ENCODE data around the gene STOML1.

Gene STOML1

DNA sequence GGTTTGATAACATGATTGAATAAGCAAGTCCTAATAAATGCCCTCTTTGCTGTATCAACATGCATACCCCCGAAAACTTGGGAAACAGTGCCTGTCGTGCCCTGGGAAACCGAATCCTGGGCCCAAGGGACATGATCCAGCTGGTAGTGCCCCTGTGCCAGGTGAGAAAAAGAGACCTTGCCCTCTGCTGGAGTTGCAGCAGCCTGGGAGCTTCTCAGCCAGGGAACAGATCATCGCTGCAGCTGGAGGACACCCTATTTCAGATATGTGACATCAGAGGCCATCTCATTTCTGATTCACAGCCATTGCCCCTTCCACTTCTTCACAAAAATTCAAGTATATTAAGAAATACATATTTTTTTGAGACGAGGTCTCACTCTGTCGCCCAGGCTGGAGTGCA, 32.3 kb downstream of the STOML1 start:
- DNase-seq = no peak

DNA sequence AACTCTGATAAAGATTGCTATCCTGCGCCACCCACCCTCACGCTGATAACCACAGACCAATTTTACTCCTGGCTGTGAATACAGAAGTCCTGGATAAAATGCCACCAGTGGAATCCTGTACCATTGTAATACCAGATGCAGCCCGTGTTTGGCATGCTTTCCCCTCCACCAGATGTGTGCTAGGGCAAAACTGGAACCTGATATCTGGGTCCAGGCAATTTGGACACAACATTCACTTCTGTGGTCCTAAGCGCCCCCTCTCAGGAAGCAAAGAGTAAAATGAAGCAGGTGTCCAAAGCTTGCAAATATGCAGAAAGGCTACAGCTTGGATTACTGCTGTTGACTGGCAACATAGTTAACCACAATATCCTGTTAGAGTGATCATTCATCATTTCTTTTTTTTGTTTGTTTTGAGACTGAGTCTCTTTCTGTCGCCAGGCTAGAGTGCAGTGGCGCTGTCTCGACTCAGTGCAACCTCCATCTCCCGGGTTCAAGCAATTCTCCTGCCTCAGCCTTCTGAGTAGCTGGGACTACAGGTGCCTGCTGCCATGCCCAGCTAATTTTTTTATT, 33.0 kb downstream of the STOML1 start:
- DNase-seq = no peak

DNA sequence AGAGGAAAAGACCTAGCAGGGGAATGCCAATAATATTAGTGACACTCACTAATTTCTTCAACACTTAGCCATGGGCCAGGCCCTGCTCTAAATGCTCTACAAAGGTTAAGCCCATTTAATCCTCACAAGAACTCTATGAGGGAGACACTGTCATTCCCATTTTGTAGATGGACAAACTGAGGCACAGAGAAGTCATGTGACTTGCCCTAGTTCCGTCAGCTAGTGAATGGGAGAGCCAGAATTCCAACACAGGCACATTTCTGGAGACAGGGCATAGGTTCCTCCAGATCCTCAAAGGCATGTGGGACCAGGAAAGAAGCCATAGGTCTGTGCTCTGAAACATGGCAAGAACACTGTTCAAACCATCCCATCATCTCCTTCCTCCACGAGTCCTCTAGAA, 34.3 kb downstream of the STOML1 start:
- no peak for DNase-seq

DNA sequence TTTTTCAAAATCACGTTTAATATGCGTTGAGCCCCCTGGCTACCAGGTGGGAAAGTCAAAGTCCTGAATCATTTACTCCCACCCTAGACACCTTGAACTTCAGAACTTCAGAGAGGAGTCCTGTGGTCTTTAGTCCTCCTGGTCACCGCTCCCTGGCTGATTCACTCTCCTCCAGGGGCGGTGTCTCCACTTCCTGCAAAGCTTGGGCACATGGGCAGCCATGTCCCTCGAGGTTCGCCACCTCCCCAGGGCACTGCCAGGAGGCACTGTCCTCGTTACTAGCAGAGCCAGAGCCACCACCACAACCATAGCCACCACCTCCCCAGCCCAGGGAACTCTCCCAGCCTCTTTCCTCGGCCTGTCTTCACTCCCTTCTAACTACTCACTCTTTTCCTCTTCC, 34.8 kb downstream of the STOML1 start:
- DNase-seq = no peak

DNA sequence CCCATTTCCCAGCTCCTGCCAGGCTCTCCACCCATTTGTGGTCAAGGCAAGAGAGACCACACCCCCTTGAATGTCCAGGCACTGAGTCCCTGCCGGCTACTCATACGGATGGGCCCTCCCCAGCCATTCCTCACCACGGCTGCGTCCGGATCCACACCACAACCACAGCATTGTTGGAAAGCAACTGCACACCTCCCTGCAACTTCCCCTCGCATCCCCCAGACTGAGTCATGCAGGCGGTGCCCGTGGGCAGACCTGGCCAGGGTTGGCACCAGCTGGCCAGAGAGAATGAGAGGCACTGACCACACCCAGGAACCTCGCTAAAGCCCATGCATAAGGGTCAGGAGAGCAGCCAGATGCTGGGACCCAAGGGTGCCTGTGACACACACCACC, 35.4 kb downstream of the STOML1 start:
- DNase-seq = no peak

DNA sequence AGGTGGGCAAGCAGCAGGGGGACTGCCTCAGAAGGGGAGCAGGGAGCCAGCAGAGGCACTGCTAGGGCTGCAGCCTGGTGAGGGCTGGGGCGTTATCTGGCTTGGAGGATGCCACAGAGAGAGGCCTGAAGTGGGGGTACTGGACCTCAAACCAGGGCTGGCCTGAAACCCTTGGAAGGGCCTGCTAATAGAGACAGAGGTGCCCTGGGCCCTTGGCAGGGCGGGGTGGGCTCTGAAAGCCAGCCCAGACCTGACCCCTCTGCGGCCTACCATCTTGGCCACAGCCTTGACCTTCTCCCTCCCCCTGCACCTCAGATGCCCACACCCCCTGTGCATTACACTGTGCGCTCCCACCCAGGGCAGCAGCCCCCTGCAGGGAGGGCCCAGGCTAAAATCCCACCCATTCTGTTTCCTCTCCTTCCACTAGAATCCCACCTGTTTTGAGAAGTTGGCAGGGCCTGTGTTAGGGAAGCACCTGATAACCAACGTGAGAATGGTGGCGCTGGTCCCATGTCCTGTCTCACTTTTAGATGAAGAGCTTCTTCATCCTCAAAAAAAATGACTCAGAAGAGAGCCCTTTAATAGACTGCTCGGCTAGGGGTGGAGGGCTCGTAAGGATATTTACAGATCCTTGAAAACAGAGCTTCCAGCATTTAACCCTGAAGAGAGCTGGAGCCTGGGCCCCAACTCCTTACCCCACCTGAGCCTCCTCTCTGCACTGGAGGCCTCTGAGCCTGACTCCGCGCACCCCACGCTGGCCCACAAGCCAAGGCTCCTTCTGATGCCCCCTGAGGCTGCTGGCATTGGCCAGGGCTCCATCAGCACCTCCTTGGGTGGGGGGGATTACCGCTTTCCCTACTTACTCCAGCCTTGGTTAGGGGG, 36.0 kb downstream of the STOML1 start:
- DNase-seq = no peak

DNA sequence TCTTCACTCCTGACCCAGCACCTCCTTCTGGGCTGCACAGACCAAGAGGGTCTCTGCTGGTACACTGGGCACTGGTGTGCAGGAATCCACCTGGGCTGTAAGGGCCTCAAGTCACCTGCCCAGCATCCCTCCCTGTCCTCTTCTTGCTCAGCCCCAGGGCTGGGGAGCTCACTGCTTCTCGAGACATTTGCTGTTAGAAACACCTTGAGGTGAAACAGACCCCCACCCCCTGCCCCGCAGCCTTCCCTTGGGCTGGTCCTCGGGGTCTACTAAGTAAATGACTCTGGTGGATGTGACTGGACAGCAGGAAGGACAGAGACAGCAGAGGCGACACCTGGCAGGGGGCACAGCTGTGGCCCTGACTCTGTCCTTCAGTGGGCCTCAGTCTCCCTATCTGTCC, 36.8 kb downstream of the STOML1 start:
- DNase-seq = no peak

DNA sequence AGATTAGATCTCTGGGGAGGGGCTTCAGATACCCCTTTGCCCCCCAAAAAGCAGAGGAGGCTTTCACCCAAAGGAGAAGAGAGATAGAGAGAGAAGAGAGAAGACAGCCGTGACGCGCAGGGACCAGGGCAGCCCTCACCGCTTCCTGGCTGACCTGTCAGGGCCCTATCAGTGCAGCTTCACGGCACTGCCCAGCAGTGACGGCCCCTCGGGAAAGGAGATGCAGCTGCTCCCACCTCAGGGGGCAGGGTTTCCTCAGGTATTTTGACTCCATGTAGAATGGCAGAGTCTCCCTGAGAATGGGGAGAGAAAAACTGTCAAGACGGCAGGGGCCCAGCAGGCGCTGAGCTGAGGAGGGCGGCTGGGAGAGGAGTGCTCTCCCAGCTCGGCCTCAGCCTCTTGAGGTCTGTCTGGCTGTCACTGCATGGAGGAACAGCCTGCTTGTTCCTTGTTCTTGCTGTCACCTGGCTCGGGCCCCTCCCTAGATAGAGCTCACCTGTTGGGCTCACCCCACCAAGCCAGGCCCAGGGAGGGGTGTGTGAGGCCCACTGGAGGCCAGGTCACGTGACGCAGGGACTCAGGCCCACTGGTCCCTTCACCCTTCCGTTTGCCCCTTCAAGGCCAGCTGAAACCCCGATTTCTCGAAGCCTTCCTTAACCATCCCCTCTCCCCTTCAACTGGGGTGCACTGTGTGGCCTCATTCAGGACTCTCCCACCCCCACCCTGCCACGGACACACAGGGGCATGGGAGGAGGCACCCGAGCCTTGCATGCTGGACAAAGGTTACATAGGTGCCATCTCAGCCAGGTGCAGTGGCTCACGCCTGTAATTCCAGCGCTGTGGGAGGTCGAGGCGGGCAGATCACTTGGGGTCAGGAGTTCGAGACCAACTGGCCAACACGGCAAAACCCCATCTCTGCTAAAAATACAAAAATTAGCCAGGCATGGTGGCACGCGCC, 37.6 kb downstream of the STOML1 start:
- DNase-seq = no peak

DNA sequence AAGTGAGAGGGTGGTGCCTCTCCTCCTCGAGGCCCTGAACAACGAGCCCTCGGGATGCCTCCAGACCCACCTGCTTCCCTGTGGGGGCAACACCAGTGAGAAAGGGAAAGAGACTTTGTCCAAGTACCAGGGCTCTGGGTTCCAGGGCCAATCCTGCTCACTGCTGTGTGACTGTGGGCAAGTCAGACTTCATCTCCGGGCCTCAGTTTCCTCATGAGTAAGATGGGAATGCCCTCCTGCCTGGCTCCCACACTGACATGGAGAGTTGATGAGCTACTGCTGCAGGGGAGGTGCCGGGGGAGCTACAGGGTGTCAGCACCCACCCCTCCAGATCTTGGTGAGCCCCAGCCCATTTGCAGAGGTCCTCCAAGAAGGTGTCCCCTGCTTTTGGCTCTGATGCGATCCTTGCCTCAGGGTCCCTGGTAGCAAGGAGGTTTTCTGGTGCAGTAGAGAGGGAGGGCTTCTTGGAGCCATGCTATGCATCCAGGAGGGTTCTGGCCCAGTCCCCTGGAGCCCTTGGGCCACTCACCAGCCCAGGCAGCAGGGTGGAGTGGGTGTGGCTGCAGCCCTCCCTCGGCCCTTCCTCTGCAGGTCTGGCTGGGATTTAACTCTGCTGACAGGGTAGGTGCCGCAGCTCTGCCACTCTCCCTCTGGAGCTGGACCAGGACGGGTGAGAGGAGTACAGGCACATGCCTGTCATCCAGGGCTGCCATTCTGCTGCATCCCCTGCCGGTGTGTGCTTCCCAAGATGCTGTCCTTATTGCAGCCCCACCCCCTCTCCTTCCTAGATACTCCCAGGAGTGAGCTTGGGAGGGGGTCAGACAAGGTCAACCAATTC, 39.0 kb downstream of the STOML1 start:
- DNase-seq = no peak

DNA sequence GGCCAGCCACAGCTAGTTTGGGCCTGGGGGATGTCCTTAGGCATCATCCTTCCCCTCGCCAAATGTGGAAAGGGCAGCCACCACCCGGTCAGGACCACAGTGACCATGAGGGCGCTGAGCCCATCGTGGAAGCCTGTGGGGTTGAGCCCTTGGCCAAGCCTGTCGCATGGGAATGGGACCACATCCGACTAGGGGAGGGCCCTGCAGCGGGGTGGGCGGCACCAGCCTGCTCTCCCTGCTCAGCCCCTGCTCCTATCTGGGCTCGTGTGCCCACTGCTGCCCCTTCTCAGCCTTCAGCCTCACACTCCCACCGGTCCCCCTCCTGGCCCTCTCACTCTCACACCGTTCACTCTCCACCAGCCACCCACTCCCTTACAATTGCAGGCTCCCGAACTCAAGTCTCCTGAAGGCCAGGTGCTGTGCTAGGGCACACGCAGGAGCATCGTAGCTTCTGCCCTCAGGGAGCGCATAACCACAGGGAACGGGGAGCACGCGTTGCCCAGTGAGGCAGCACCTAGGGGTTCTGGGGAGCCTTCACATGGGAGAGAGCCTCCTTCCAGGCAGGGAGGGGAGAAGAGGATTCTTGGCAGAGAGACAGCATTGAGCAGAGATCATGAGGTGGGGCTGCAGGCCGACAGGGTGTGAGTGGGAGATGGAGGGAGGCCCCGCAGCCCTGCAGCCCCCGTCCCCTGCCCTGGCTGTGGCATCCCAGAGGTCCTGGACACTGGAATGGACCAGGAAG, 39.8 kb downstream of the STOML1 start:
- DNase-seq = no peak

DNA sequence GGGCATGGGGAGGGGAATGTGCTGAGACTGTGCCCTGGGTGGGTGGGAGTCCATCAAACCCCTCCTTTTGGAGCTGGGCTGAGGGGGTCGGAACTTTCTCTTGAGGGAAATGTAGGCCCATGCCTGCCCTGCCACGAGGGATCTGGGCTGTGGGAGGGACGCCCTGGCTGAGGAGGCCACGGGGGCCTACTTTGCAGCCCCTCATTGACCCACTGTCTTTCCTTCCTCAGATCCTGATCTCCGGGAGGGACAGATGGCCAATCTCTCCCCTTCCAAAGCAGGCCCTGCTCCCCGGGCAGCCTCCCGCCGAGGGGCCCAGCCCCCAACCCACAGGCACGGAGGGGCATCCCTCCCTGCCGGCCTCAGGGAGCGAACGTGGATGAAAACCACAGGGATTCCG, 40.5 kb downstream of the STOML1 start:
- DNase-seq = no peak

DNA sequence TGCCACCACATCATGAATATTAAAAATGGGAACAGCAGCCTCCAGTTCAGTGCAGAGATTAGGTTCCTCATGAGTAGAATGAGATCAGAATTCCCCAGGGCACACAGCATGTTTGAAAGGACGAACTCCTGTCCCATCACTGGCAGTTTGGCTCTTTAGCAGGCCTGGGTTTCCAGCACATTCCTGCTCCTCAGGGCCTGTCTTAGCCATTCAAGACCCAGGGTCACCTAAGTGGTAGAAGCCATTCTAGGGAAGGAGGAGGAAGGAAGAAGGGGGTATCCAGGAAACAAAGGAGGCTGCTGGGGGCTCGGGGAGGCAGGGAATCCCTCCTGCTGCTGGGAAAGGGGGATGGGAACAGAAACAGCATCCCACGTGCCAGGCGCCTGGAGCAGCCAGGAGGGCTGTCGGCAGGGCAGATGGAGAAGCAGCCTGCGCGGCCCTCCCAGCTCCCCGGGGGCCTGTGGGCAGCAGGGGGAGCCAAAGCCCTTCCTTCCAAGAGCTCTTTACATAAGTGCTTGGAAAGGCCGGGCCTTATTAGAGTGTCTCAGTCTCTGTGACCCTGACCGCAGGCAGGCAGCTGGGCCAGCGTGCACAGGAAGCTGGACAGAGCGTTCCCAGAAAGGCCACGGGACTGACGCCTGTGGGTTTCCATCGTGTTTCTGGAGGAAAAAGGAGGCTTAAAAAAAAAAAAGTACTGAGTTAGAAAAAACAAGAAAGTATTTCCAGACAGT, 41.1 kb downstream of the STOML1 start:
- DNase-seq = peak; percentile 72

DNA sequence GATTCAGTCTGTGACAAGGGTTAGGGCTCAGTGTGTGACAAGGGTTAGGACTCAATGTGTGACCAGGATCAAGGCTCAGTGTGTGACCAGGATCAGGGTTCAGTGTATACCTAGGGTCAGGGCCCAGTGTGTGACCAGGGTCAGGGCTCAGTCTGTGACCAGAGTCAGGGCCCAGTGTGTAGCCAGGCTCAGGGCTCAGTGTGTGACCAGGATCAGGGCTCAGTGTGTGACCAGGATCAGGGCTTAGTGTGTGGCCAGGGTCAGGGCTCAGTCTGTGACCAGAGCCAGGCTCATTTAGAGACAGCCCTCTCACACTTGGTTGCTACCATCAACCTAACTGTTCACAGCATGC, 41.6 kb downstream of the STOML1 start:
- no peak for DNase-seq

DNA sequence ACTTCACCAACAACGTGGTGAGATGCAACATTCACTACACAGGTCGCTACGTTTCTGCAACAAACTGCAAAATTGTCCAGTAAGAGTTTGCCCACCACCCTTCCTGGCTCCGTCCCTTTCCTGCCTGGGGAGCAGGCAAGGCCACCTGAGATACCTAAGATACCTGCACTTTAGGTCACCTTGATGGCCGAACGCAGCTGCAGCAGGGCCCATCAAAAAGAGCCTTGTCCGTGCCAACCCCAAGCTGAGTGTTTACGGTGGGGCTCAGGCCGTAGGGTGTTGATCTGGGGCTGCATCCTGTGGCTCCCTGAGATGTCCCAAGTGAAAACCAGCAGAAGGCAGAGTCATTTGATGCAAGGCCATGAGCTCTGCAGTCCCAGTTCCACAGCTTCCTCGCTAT, 42.6 kb downstream of the STOML1 start:
- DNase-seq = no peak

DNA sequence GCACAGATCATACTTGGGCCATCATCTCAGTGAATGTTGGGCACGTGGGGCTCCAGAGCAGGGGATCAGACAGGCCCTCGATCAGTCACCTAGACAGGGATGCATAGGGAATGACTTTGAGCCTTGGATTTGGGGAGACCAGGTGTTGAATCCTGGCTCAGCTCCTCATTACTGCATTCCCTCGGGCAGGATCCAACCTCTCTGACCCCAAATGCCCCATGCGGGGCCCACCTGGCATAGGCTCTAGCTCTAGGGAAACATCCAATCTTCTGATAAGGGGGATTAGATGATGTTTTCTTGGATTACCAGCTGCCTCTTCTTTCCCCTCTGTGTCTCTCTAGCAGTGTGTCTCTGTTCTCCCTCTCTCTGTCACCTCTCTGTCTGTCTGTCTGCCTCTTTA, 43.1 kb downstream of the STOML1 start:
- DNase-seq = no peak

DNA sequence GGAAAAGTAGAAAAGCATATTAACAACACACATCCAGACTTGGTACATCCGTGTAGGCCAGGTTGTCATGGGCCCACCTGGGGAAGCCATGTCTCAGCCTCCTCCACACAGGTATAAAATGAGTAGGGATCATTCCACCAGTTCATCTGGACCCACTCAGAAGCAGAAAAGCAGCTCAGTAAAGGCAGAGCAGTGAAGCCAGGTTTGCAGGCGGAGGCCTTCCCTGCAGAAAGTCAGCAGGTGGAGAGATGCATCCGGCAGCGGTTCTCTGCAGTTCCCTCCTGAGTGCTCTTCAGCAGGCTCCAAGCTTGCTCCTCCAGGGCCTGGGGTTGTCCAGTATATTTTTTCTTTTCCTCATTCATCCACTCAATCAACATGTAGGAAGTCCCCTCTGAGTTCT, 43.7 kb downstream of the STOML1 start:
- DNase-seq = no peak

DNA sequence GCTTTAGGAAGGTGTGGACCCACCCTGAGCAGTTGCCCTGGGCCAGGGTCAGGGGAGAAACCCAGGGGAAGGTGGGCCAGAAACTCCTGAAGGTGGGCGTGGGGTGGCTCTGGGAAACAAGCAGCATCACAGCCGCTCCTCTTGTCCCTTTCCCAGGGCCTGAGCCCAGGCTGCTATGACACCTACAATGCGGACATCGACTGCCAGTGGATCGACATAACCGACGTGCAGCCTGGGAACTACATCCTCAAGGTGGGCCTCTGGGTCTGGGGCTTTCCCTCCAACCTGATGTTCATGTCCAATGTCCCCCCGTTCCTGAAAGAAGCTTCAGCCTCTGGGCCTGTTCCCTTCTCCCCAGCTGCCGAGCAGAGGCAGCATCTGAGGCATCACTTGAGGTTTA, 44.4 kb downstream of the STOML1 start:
- no peak for DNase-seq

DNA sequence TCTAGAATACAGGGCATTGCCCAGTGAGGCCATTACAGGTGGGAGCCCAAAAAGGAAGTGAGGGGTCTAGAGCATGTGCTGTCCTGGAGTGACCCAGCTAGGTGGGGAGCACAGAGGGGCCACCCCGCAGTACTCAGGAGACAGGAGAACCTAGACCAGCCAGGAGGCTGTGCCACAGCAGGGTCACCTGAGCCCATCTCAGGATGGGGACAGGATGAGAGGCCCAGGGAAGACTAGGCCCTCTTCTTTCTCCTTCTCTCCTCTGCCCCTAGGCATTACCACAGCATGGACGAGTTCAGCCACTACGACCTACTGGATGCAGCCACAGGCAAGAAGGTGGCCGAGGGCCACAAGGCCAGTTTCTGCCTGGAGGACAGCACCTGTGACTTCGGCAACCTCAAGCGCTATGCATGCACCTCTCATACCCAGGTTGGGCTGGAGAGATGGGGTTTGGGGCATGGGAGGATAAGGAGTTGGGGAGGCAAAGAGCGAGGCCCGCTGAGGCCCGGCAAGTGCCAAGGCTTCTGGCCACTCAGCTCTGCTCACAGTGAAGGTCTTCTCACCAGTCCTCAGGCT, 45.2 kb downstream of the STOML1 start:
- DNase-seq = no peak

DNA sequence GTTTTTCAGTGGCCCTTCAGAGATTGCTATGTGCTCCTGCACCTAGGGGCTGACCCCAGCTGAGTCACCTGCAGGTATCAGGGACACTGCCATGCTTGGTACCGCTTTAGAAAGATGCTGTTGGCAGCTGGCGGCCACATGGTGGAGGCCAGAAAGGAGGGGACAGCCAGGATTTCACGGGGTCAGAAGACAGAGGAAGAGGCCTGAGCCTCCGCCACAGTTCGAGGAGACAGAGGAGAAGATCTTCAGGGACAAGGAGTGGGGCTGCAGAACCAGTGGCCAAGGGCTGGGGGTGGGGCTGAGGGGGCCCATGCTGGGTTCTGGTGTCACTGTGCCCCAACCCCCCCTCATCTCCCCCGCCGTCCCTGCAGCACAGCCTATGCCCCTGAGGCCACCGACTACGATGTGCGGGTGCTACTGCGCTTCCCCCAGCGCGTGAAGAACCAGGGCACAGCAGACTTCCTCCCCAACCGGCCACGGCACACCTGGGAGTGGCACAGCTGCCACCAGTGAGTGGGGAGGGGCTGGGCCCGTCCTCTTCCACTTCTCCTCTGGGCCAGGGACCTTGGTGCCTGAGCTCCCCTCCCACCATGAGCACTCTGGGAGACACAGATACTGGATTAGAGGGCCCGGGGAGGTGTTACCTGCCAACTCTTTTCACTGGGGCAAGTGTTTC, 45.9 kb downstream of the STOML1 start:
- no peak for DNase-seq

DNA sequence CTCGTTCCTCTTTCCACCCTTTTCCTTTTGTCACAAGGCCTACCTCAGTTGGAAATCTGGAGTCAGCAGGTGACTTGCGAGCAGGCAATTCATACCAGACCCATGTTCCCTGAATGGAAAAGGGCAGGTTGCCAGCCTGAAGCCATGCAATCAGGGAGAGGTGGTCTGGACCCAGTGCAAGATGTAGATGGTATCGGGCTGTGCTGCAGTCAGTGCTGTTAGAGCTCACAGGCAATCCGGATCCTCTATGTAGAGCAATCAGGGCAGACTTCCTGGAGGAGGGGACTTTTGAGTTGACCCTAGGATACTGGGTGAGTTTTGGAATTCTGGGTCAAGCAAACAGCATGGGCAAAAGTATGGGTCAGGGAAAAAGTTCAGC, 47.0 kb downstream of the STOML1 start:
- DNase-seq = no peak
